Fibroblast of lung (primary cell): Measurements from ENCODE around the gene FLRT2. TPM values are rescaled to one million over a fixed set of nuclear protein-coding genes. Genes with fewer than 3 reads are reported as not detected.

Experiments used
- DNase-seq, 2 donors: peaks; one replicate each; pipeline versions ENCODE4 v3.0.0 to v3.0.0-alpha.2; 2010; ENCODE audit warnings: low read depth in 2 of 2
- H2AFZ ChIP-seq: 2 replicates; pipeline ENCODE4 v1.5.1; 2012; ENCODE audit warnings: low read length, control low read depth, inconsistent platforms
- H3K27ac ChIP-seq: 2 replicates; pipeline ENCODE4 v1.5.1; 2011; ENCODE audit warnings: low read length, control low read depth; ENCODE audit not compliant: insufficient read depth
- H3K27me3 ChIP-seq: 2 replicates; pipeline ENCODE4 v1.5.1; 2011; ENCODE audit warnings: mild to moderate bottlenecking, low read length; ENCODE audit not compliant: control insufficient read depth, insufficient read depth
- H3K36me3 ChIP-seq: 2 replicates; pipeline ENCODE4 v1.5.1; 2011; ENCODE audit warnings: low read length; ENCODE audit not compliant: control insufficient read depth, insufficient read depth
- H3K4me1 ChIP-seq: 2 replicates; pipeline ENCODE4 v1.5.1; 2011; ENCODE audit warnings: low read length; ENCODE audit not compliant: control insufficient read depth, insufficient read depth; ENCODE audit errors: extremely low read depth
- H3K4me2 ChIP-seq: 2 replicates; pipeline ENCODE4 v1.5.1; 2011; ENCODE audit warnings: low read length, control low read depth; ENCODE audit not compliant: insufficient read depth; ENCODE audit errors: extremely low read depth
- H3K4me3 ChIP-seq, 4 experiments: fragments of 200-600 bp in 1 of 4; sonication (generic) in 1 of 4; replicated peaks in 1 of 4; 2 replicates each; pipeline ENCODE4 v1.5.1; 2011 to 2016; ENCODE audit warnings: low read length in 4 of 4, low read depth in 3 of 4, mild to moderate bottlenecking in 3 of 4, control low read depth in 2 of 4, inconsistent platforms in 1 of 4, mixed read lengths in 1 of 4; ENCODE audit not compliant: insufficient read depth in 1 of 4; ENCODE audit errors: control extremely low read depth in 1 of 4
- H3K79me2 ChIP-seq: 2 replicates; pipeline ENCODE4 v1.5.1; 2012; ENCODE audit warnings: mild to moderate bottlenecking, low read length, inconsistent platforms; ENCODE audit not compliant: control insufficient read depth, insufficient read depth
- H3K9ac ChIP-seq: 2 replicates; pipeline ENCODE4 v1.5.1; 2011; ENCODE audit warnings: mild to moderate bottlenecking, low read length, control low read depth; ENCODE audit not compliant: insufficient read depth
- H3K9me3 ChIP-seq: 2 replicates; pipeline ENCODE4 v1.5.1; 2012; ENCODE audit warnings: low read depth, low read length; ENCODE audit not compliant: control insufficient read depth, insufficient read depth
- H4K20me1 ChIP-seq: 2 replicates; pipeline ENCODE4 v1.5.1; 2011; ENCODE audit warnings: low read length; ENCODE audit not compliant: control insufficient read depth, insufficient read depth; ENCODE audit errors: extremely low read depth
- EZH2 ChIP-seq: IDR thresholded peaks from 2 replicates; pipeline ENCODE4 v1.5.1; 2012; ENCODE audit warnings: low read length, control low read depth, mild to moderate bottlenecking; ENCODE audit errors: missing control alignments
- polyA plus RNA-seq, 2 donors: library from polyadenylated mRNA; depleted of rRNA in 1 of 2; stranded (reverse) in 1 of 2; unstranded in 1 of 2; fragments of >200 nt; gene quantifications; 2 replicates each; pipeline ENCODE4 v1.2.1, GENCODE V29; 2011 to 2012; ENCODE audit warnings: missing spikeins in 1 of 2
- total RNA-seq: library from RNA; depleted of rRNA; stranded (reverse); fragments of >200 nt; gene quantifications from 2 replicates; pipeline ENCODE4 v1.2.1, GENCODE V29; 2014
- TF ChIP-seq, protein P1 (sequence below), 2 donors: IDR thresholded peaks in 1 of 2; conservative IDR thresholded peaks in 1 of 2; 1 replicate in 1 of 2; 2 replicates in 1 of 2; pipeline ENCODE4 v1.5.1; 2011 to 2012; ENCODE audit warnings: low read length in 2 of 2, control low read depth in 1 of 2, inconsistent platforms in 1 of 2, low read depth in 1 of 2, mild to moderate bottlenecking in 1 of 2

The FLRT2 gene
- total and polyA plus RNA-seq, 2 donors (not counting 1 experiment from before 2014, with no cell fraction given): 4.6 to 14.5 TPM

DNA sequence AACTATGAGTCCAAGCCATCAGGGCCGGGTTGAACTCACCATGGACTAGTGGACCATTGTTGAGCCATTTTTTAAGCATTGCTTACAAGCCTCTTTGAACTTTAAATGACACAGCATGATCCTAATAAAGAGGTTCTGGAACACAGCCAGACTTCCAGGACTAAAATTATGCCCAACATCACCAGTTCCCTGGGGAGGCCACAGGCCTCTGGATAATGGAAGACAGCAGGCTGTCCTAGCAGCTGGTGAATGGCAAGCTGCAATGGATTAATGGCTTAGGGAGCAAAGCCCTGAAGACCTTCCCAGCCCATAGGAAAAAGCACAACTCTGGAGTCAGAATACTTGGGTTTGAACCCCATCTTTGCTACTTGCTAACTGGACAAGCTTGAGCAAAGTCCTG is 71.3 kb downstream of the FLRT2 start:
- H3K9me3 ChIP-seq: no peaks in the 10 kb centered on the region
- no peaks in the 10 kb centered on the region for H3K4me1 ChIP-seq
- H3K4me3 ChIP-seq: no peak overlapping the region
- no peak for DNase-seq
- no peaks in the 10 kb centered on the region for H3K36me3 ChIP-seq
- no peak overlapping the region for H2AFZ ChIP-seq
- H3K4me2 ChIP-seq: no peak overlapping the region
- H3K9ac ChIP-seq: no peak overlapping the region
- no peaks in the 10 kb centered on the region for H3K27me3 ChIP-seq
- H3K27ac ChIP-seq: no peak overlapping the region
- TF ChIP-seq, protein P1, sequence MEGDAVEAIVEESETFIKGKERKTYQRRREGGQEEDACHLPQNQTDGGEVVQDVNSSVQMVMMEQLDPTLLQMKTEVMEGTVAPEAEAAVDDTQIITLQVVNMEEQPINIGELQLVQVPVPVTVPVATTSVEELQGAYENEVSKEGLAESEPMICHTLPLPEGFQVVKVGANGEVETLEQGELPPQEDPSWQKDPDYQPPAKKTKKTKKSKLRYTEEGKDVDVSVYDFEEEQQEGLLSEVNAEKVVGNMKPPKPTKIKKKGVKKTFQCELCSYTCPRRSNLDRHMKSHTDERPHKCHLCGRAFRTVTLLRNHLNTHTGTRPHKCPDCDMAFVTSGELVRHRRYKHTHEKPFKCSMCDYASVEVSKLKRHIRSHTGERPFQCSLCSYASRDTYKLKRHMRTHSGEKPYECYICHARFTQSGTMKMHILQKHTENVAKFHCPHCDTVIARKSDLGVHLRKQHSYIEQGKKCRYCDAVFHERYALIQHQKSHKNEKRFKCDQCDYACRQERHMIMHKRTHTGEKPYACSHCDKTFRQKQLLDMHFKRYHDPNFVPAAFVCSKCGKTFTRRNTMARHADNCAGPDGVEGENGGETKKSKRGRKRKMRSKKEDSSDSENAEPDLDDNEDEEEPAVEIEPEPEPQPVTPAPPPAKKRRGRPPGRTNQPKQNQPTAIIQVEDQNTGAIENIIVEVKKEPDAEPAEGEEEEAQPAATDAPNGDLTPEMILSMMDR (conservative IDR thresholded peaks at IDR 0.05 in 1 of 2, IDR thresholded peaks at IDR 0.05 in 1 of 2; ENCODE audit: low read depth in 1 of 2, low read length in 2 of 2): no peak
- TF ChIP-seq EZH2: no peak
- no peaks in the 10 kb centered on the region for H3K79me2 ChIP-seq
- H4K20me1 ChIP-seq: no peaks in the 10 kb centered on the region

- no peak overlapping the region for H3K27ac ChIP-seq
- H3K36me3 ChIP-seq: no peaks in the 10 kb centered on the region
- no peak overlapping the region for H3K9ac ChIP-seq
- H3K4me2 ChIP-seq: no peak overlapping the region
- H3K9me3 ChIP-seq: no peaks in the 10 kb centered on the region
- H4K20me1 ChIP-seq: no peaks in the 10 kb centered on the region
- H2AFZ ChIP-seq: no peak overlapping the region
- DNase-seq: peak in 1 of 2 donors; percentile 31
- no peaks in the 10 kb centered on the region for H3K27me3 ChIP-seq
- no peaks in the 10 kb centered on the region for H3K4me1 ChIP-seq
- no peaks in the 10 kb centered on the region for H3K79me2 ChIP-seq
- no peak for TF ChIP-seq EZH2
- TF ChIP-seq, protein P1 (conservative IDR thresholded peaks at IDR 0.05 in 1 of 2, IDR thresholded peaks at IDR 0.05 in 1 of 2; ENCODE audit: low read depth in 1 of 2, low read length in 2 of 2): no peak
- no peak overlapping the region for H3K4me3 ChIP-seq
Observed at GRCh38 chr14:85601690-85602089, 71.7 kb downstream of the FLRT2 start.

DNA sequence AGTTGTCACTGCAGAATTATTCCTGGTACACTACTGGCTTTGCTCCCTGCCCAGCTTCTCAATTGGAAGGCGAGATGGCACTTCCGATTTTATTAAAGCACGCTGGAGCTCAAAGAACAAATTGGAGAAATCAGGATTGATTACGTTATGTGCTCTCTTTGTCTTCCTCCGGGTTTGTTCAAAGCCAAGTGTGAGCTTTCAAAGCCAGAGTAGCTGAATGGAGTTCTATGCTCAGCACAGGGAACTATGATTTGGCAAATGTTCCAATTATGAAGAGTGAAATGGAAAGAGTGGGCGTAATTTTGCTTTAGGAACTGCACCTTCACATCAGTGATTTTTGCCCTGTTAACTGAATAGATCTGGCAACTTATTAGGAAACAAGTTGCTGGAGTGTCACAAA is 72.4 kb downstream of the FLRT2 start:
- no peaks in the 10 kb centered on the region for H3K36me3 ChIP-seq
- H3K4me2 ChIP-seq: no peak overlapping the region
- no peak overlapping the region for H3K9ac ChIP-seq
- no peak overlapping the region for H3K27ac ChIP-seq
- TF ChIP-seq EZH2: no peak
- TF ChIP-seq, protein P1 (conservative IDR thresholded peaks at IDR 0.05 in 1 of 2, IDR thresholded peaks at IDR 0.05 in 1 of 2; ENCODE audit: low read depth in 1 of 2, low read length in 2 of 2): no peak
- H3K4me1 ChIP-seq: peaks cover 5% of the 10 kb centered on the region
- no peak overlapping the region for H3K4me3 ChIP-seq
- no peaks in the 10 kb centered on the region for H3K27me3 ChIP-seq
- H3K9me3 ChIP-seq: no peaks in the 10 kb centered on the region
- no peak overlapping the region for H2AFZ ChIP-seq
- no peaks in the 10 kb centered on the region for H4K20me1 ChIP-seq
- no peak for DNase-seq
- H3K79me2 ChIP-seq: no peaks in the 10 kb centered on the region
